HG02759 (cell line): ENCODE results near the gene DST.
A peak's percentile ranks its signal among the peaks of the same experiment; 100 is the strongest.

Experiments
- ATAC-seq: cut with Tn5 transposase; IDR thresholded peaks from one replicate; pipeline ENCODE4 v1.9.1; 2021; ENCODE audit warnings: mild to moderate bottlenecking, moderate library complexity; ENCODE audit not compliant: unreplicated experiment

DST gene

GRCh38 chr6:56539527-56540105 lies 103.1 kb downstream of the DST start:
- no peak for ATAC-seq

GRCh38 chr6:56538851-56539250 lies 103.8 kb downstream of the DST start:
- ATAC-seq, result no peak

GRCh38 chr6:56537223-56537770 lies 105.4 kb downstream of the DST start:
- no peak for ATAC-seq

DNA sequence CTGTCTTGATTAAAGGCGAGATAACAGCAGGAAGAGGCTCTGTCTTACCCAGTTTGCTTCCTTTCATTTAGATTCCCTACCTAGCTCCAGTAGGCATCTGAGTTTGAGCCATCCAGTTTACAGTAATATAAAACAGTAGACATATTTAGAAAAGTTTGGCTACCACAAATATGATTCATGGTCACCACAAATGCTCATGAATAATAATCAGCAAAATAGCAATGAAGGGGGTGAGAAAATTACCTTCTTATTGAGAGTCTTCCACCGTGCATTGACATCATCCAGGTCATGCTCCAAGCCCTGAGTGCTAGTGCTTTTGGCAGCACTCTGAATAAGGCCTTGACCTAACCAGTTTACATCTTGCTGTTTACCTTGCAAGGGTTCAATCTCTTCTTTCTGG lies 106.2 kb downstream of the DST start:
- no peak for ATAC-seq

DNA sequence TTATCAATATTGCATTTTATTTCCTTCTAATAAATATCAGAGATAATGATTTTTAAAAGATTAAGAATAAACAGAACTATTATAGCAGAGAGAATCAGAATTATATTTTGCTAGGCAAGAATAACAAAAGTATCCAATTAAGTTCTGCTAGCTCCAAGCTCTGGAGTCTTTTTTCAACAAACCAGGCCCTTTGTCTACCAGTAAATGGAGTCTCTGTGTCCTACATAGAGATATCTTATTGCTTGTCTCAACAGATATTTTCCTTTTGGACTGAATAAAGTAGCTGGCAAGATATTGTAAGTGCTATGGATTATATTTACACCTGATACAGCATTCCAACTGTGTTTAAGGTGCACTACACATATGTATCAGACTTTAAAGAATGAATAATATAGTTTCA lies 107.1 kb downstream of the DST start:
- no peak for ATAC-seq

GRCh38 chr6:56534680-56535419 lies 107.8 kb downstream of the DST start:
- no peak for ATAC-seq

- peak; percentile 69 for ATAC-seq
Observed at GRCh38 chr6:56532766-56533551, 109.7 kb downstream of the DST start.

- ATAC-seq, result no peak
Observed at GRCh38 chr6:56531839-56532595, 110.7 kb downstream of the DST start.

- ATAC-seq, result no peak
Observed at GRCh38 chr6:56529594-56530191, 113.0 kb downstream of the DST start.

DNA sequence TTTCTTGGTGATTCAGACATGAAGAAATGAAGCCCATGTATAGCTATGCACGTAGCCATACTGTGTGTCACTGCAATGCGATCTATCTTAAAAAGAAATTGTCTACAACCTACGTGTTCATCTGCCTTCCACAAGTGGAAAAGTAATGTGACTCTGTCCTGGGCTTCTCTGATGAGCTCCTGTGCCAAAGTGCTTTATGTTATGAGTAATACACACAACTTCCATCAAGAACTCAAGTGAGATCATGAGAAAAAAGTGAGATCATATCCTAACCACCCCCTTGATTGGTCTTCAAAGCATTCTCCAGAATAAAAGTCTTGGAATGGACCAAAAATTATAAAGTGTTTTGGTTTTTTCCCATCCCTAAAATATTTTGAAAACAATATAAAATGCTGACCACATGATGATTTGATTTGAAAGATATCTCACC lies 114.3 kb downstream of the DST start:
- no peak for ATAC-seq

DNA sequence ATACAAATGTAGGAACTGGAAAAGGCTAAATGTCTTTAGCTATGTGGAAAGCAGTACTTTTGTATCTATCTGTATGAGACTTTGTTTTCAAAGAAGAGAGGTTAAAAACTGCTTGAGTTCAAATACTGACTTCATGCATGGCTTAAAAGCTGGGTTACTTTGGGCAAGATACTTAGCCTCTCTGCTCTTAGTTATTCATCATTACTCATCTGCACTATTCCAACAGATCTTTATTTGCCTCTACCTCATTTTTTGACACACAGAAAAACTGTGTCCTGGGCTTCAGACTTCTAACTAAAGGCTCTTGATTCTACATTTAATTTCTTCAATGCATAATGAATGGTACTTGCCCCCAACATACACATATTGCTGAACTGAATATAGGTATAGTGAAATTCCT lies 114.8 kb downstream of the DST start:
- no peak for ATAC-seq

DNA sequence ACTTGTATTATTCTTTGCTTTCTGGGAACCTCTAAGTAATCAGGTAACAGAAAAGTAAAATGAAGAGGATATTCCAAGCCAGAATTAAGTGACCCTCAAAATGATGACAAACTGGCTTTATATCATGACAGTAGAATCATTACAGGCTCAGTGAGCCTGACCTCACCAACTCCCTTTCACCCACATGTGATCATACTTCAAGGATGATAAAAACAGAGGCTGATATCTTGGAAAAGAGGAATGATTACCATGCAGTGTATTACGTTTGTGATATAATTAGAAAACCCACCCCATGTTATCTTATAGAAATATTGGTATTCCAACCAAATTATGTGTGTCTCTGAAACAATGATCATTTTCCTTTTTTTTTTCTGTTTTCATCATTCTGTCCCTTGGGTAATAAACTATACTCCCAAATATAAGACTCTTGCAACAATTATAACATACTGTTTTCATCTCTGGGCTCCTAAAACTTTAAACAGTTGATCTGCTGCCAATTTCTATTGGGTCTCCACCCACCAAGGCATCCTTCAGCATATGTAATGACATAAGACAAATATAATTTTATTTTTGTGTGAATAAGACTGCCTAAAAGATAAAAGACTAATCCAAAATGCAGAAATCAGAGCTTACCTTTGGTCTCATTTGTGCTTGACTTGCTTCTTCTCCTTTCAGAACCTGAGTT lies 115.7 kb downstream of the DST start:
- ATAC-seq, result no peak

DNA sequence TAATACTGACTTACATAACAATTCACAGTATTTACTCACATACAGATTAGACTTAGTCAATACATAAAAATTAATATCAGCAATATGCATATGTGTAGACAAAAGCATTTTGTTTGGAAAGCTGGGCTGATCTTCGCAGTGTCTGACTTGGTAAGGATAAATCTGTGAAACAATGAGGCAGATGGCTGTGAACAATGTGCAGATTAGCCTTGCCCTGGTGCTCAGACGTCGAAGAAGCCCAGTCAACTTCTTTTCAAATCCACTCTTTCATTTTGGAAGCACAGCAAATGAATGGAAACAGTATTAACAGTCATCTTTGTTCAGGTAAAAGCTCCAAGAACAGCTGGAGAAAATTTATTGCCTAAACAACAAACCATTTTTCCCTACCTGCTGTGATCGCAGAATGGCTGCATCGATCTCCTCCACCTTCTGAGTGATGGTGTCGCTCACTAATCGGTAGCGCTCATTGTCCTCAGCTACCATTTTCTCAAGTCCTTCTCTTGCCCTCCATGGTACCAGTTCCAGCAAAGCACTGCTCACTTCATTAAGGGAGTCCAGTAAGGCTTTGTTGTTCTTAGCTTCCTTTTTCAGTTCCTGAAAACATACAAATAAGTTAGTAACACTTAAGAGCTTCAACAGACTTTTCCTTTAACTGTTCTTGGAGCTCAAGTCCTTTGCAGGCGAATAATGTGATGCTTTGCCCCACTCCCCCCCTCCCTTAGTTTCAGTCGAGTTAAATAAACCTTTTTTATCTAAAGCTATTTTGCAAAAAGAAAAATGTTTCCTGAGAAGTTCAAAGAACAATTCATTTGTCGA lies 116.5 kb downstream of the DST start:
- no peak for ATAC-seq

GRCh38 chr6:56524891-56525703 lies 117.6 kb downstream of the DST start:
- no peak for ATAC-seq

GRCh38 chr6:56522495-56523270 lies 120.0 kb downstream of the DST start:
- ATAC-seq, result no peak

GRCh38 chr6:56521976-56522375 lies 120.7 kb downstream of the DST start:
- no peak for ATAC-seq

GRCh38 chr6:56521454-56521853 lies 121.2 kb downstream of the DST start:
- no peak for ATAC-seq

DNA sequence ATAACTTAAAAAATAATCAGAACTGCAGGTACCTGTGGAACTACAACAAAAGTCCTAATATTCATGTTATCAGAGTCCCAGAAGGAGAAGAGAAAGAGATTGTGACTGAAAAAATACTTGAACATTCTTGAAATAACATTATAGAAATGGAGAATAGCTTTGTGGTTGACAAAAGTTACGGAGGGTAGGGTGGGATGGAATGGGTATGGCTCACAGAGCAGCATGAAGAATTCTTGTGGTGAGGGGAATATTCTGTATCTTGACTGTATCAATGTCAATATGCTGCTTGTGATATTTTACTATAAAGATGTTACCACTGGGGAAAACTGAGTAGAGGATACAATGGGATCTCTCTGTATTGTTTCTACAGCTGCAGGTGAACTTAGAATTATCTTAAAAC lies 122.5 kb downstream of the DST start:
- no peak for ATAC-seq
